CD4-positive, alpha-beta T cell treated with Interleukin-6 at 100 ng/mL for 8 hours (primary cell): Measurements from ENCODE around the gene MAMLD1.

Experiments
- DNase-seq: peaks from one replicate; pipeline ENCODE4 v3.0.0-alpha.2; 2020; ENCODE audit warnings: mixed read lengths, low spot score

MAMLD1 gene

GRCh38 chrX:150531467-150531866 lies 168.3 kb downstream of the MAMLD1 start:
- no peak for DNase-seq

- no peak for DNase-seq
Measured at GRCh38 chrX:150533863-150534262, 170.7 kb downstream of the MAMLD1 start.

- DNase-seq, result no peak
Measured at GRCh38 chrX:150536455-150537116, 173.5 kb downstream of the MAMLD1 start.

GRCh38 chrX:150537851-150538250 lies 174.7 kb downstream of the MAMLD1 start:
- DNase-seq, result no peak

- DNase-seq, result no peak
Measured at GRCh38 chrX:150540965-150541364, 177.8 kb downstream of the MAMLD1 start.

GRCh38 chrX:150542846-150543229 lies 179.7 kb downstream of the MAMLD1 start:
- no peak for DNase-seq

- no peak for DNase-seq
Measured at GRCh38 chrX:150543230-150544155, 180.4 kb downstream of the MAMLD1 start.

GRCh38 chrX:150544222-150544787 lies 181.2 kb downstream of the MAMLD1 start:
- peak; percentile 17 for DNase-seq

- no peak for DNase-seq
Measured at GRCh38 chrX:150544835-150545770, 182.0 kb downstream of the MAMLD1 start.

GRCh38 chrX:150546711-150547153 lies 183.6 kb downstream of the MAMLD1 start:
- DNase-seq, result peak; percentile 46

- DNase-seq, result no peak
Measured at GRCh38 chrX:150547375-150548115, 184.4 kb downstream of the MAMLD1 start.

GRCh38 chrX:150548251-150548650 lies 185.1 kb downstream of the MAMLD1 start:
- no peak for DNase-seq

- DNase-seq, result no peak
Measured at GRCh38 chrX:150548684-150549083, 185.6 kb downstream of the MAMLD1 start.

- no peak for DNase-seq
Measured at GRCh38 chrX:150551963-150552362, 188.8 kb downstream of the MAMLD1 start.

- no peak for DNase-seq
Measured at GRCh38 chrX:150558424-150558823, 195.3 kb downstream of the MAMLD1 start.
